ENCODE results near the gene SMAD3. TPM values are rescaled to one million over a fixed set of nuclear protein-coding genes. Genes with fewer than 3 reads are reported as not detected.
A peak's percentile ranks its signal among the peaks of the same experiment; 100 is the strongest.

The SMAD3 gene
- total and polyA plus RNA-seq, 2 of the 8 experiments (the other 6 are each of a cell fraction or from before 2014, with no cell fraction given): 10.1 to 12.4 TPM

DNA sequence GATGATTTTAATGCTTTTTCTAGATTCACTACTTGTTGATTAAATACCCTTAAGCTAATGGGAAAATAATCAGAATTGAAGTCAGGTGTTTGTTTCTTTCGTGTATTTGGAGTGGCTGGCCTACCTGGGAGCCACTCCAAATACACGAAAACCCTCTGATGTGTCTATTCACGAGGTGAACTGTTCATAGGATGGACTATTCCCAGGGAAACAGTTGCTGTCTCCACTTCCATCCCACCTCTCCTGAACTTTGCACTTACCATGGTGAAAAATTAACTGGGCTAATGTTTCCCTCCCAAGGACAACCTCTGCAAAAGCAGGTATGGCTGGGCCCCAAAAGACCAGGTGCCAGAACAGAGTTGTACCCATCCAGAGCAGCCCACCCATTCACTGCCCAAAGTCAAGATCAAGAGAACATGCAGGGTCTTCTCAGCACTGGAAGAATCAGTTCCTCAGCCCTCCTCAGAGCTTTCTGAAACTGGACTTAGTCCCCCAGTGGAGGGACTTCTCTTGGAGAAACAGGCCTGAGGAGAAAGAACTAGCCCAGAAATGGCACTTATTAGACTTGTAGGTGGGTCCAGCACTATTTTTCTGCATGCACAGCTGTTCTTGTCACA is 2.9 kb upstream of the SMAD3 start:
- no peak overlapping the region for H4K5ac ChIP-seq (ENCODE audit: insufficient read length, low read depth, low read length)
- ChIA-PET POLR2A (ENCODE audit: partially characterized antibody) (interaction anchor here (0.6 to 3.5 kb wide), 6 partner anchors 13 to 39 kb away, joined by 3 to 16 read pairs (median 6); no protein-coding TSS in a partner anchor), CTCF (ENCODE audit: partially characterized antibody) (interaction anchor here (0.7 to 3.1 kb wide), 6 partner anchors 14 to 116 kb away, joined by 3 to 7 read pairs (median 3); no protein-coding TSS in a partner anchor)
- H3K23me2 ChIP-seq (ENCODE audit: low read depth, low read length): peaks cover 24% of the 10 kb centered on the region
- WGBS, 2 experiments (ENCODE audit: extremely low coverage in 1 of 2, insufficient coverage in 1 of 2, insufficient read length in 1 of 2, insufficient replicate concordance in 2 of 2, low coverage in 1 of 2, low lambda C conversion rate in 2 of 2, missing lambda C conversion rate in 1 of 2): 87% methylated on average over 3 of the region's 3 CpGs; no CpG with 5 or more reads in 1 of the 2 experiments
- peak overlapping the region in 1 of 2 experiments; percentile 98; a peak in 1 of 4 replicates for H3K4me2 ChIP-seq (ENCODE audit: insufficient read depth in 1 of 2, low read depth in 2 of 2, low read length in 2 of 2)
- no peak overlapping the region for H3K4me3 ChIP-seq (ENCODE audit: extremely low read depth in 1 of 4, insufficient read depth in 2 of 4, low read depth in 3 of 4, low read length in 4 of 4)
- no peaks in the 10 kb centered on the region for H3K36me3 ChIP-seq (ENCODE audit: control insufficient read depth in 2 of 4, insufficient read depth in 4 of 4, low read length in 3 of 4)
- no peaks in the 10 kb centered on the region for H3K9me3 ChIP-seq (ENCODE audit: insufficient read depth in 2 of 2, low read depth in 1 of 2, low read length in 1 of 2)
- no peak overlapping the region for H4K91ac ChIP-seq (replicated peaks; ENCODE audit: insufficient read length, low read length)
- no peaks in the 10 kb centered on the region for H3K79me1 ChIP-seq (ENCODE audit: low read depth, low read length)
- H3K18ac ChIP-seq (ENCODE audit: extremely low read depth, low read length): no peak overlapping the region
- H2BK15ac ChIP-seq (ENCODE audit: low read length): no peak overlapping the region
- H4K8ac ChIP-seq (ENCODE audit: extremely low read depth, insufficient read depth, low read length): no peak overlapping the region
- no peak overlapping the region for H3K23ac ChIP-seq (ENCODE audit: insufficient read length)
- H3K4me1 ChIP-seq (replicated peaks in 1 of 4; ENCODE audit: control insufficient read depth in 3 of 4, insufficient read depth in 4 of 4, low read length in 3 of 4): peaks cover 7 to 14% (median 8%) of the 10 kb centered on the region in 4 experiments
- no peak overlapping the region for H2BK20ac ChIP-seq (ENCODE audit: low read length)
- no peak overlapping the region for H3K9ac ChIP-seq (replicated peaks in 1 of 4; ENCODE audit: extremely low read depth in 1 of 4, low read depth in 3 of 4, low read length in 3 of 4)
- H4K20me1 ChIP-seq (replicated peaks in 1 of 2; ENCODE audit: control insufficient read depth in 1 of 2, insufficient read depth in 2 of 2, low read length in 2 of 2): peaks cover 0 to 4% of the 10 kb centered on the region in 2 experiments
- no peak overlapping the region for H2BK5ac ChIP-seq (ENCODE audit: low read depth, low read length)
- H2BK120ac ChIP-seq (replicated peaks; ENCODE audit: low read depth, low read length): peak overlapping the region; percentile 23
- no peak overlapping the region for H2AFZ ChIP-seq (ENCODE audit: low read length)
- peaks cover 8 to 38% (median 26%) of the 10 kb centered on the region in 4 experiments for H3K27me3 ChIP-seq (replicated peaks in 1 of 4; ENCODE audit: control insufficient read depth in 3 of 4, extremely low read depth in 1 of 4, insufficient read depth in 3 of 4, low read length in 3 of 4)
- no peak for DNase-seq (ENCODE audit: low read depth in 1 of 2, low spot score in 2 of 2)
- no peak overlapping the region for H3K56ac ChIP-seq (replicated peaks; ENCODE audit: insufficient read length, low read depth, low read length)
- H2BK12ac ChIP-seq (ENCODE audit: low read depth, low read length): no peak overlapping the region
- no peak overlapping the region for H2AK5ac ChIP-seq (ENCODE audit: low read depth, low read length)
- no peaks in the 10 kb centered on the region for H3K79me2 ChIP-seq (ENCODE audit: control insufficient read depth in 1 of 2, insufficient read depth in 2 of 2, low read length in 2 of 2)
- no peak overlapping the region for H3K4ac ChIP-seq (replicated peaks; ENCODE audit: insufficient read length, low read depth, low read length)
- H3K27ac ChIP-seq (ENCODE audit: low read depth, low read length): no peak overlapping the region
- H3K14ac ChIP-seq (ENCODE audit: insufficient read length): no peak overlapping the region
- no peak for FAIRE-seq

Measured in H1 (cell line).